ENCODE measurements around the gene COL12A1. TPM values are rescaled to one million over a fixed set of nuclear protein-coding genes. Genes with fewer than 3 reads are reported as not detected.
"Not testable (repeated sequence)": the region's sequence is repeated elsewhere in the genome, so short reads cannot be mapped to it uniquely, and the experiment has no call there.

The COL12A1 gene
- total and polyA plus RNA-seq, 2 experiments from 2014 or later: 0.39 to 6.3 TPM

- TF ChIP-seq, protein P1, sequence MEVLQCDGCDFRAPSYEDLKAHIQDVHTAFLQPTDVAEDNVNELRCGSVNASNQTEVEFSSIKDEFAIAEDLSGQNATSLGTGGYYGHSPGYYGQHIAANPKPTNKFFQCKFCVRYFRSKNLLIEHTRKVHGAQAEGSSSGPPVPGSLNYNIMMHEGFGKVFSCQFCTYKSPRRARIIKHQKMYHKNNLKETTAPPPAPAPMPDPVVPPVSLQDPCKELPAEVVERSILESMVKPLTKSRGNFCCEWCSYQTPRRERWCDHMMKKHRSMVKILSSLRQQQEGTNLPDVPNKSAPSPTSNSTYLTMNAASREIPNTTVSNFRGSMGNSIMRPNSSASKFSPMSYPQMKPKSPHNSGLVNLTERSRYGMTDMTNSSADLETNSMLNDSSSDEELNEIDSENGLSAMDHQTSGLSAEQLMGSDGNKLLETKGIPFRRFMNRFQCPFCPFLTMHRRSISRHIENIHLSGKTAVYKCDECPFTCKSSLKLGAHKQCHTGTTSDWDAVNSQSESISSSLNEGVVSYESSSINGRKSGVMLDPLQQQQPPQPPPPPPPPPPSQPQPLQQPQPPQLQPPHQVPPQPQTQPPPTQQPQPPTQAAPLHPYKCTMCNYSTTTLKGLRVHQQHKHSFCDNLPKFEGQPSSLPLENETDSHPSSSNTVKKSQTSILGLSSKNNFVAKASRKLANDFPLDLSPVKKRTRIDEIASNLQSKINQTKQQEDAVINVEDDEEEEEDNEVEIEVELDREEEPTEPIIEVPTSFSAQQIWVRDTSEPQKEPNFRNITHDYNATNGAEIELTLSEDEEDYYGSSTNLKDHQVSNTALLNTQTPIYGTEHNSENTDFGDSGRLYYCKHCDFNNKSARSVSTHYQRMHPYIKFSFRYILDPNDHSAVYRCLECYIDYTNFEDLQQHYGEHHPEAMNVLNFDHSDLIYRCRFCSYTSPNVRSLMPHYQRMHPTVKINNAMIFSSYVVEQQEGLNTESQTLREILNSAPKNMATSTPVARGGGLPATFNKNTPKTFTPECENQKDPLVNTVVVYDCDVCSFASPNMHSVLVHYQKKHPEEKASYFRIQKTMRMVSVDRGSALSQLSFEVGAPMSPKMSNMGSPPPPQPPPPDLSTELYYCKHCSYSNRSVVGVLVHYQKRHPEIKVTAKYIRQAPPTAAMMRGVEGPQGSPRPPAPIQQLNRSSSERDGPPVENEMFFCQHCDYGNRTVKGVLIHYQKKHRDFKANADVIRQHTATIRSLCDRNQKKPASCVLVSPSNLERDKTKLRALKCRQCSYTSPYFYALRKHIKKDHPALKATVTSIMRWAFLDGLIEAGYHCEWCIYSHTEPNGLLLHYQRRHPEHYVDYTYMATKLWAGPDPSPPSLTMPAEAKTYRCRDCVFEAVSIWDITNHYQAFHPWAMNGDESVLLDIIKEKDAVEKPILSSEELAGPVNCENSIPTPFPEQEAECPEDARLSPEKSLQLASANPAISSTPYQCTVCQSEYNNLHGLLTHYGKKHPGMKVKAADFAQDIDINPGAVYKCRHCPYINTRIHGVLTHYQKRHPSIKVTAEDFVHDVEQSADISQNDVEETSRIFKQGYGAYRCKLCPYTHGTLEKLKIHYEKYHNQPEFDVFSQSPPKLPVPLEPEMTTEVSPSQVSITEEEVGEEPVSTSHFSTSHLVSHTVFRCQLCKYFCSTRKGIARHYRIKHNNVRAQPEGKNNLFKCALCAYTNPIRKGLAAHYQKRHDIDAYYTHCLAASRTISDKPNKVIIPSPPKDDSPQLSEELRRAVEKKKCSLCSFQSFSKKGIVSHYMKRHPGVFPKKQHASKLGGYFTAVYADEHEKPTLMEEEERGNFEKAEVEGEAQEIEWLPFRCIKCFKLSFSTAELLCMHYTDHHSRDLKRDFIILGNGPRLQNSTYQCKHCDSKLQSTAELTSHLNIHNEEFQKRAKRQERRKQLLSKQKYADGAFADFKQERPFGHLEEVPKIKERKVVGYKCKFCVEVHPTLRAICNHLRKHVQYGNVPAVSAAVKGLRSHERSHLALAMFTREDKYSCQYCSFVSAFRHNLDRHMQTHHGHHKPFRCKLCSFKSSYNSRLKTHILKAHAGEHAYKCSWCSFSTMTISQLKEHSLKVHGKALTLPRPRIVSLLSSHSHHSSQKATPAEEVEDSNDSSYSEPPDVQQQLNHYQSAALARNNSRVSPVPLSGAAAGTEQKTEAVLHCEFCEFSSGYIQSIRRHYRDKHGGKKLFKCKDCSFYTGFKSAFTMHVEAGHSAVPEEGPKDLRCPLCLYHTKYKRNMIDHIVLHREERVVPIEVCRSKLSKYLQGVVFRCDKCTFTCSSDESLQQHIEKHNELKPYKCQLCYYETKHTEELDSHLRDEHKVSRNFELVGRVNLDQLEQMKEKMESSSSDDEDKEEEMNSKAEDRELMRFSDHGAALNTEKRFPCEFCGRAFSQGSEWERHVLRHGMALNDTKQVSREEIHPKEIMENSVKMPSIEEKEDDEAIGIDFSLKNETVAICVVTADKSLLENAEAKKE (CRISPR knock-in tag; IDR thresholded peaks at IDR 0.05): no peak
These were observed 17.5 kb downstream of the COL12A1 start (continued) for GRCh38 chr6:75188221-75188925.

GRCh38 chr6:75186581-75186980, 19.3 kb downstream of the COL12A1 start:
- not testable (repeated sequence) for H3K4me3 ChIP-seq; H3K4me3 Mint-ChIP-seq; H3K4me1 ChIP-seq (ENCODE audit: insufficient read depth); H3K36me3 Mint-ChIP-seq (ENCODE audit: low read depth); H3K79me2 ChIP-seq (replicated peaks; ENCODE audit: insufficient read depth); H2AFZ ChIP-seq; H3F3A ChIP-seq (replicated peaks; ENCODE audit: low read depth); ATAC-seq; H3K4me1 Mint-ChIP-seq; H4K20me1 ChIP-seq (replicated peaks; ENCODE audit: insufficient read depth); H3K4me2 ChIP-seq; H3K9me2 ChIP-seq (ENCODE audit: insufficient read depth); DNase-seq (ENCODE audit: low spot score); H3K27me3 Mint-ChIP-seq (ENCODE audit: insufficient read depth, low read depth, poor library complexity); H3K27ac ChIP-seq (ENCODE audit: low read depth); H3K36me3 ChIP-seq (ENCODE audit: insufficient read depth); H3K27me3 ChIP-seq (ENCODE audit: insufficient read depth); H3K9me3 Mint-ChIP-seq; H3K27ac Mint-ChIP-seq

GRCh38 chr6:75183099-75183541, 22.7 kb downstream of the COL12A1 start:
- Mint-ChIP-seq H3K4me1 (peaks cover 6% of the 10 kb centered on the region), H3K9me3 (0 out of 3 replicates have a peak, but pooled peaks cover 4% of the 10 kb centered on the region), H3K4me3 (no peak overlapping the region), H3K27me3 (ENCODE audit: insufficient read depth, low read depth, poor library complexity) (no peaks in the 10 kb centered on the region), H3K27ac (no peak overlapping the region), H3K36me3 (ENCODE audit: low read depth) (no peaks in the 10 kb centered on the region)
- peaks cover 7% of the 10 kb centered on the region; the same call in 1 of the 2 replicates for H3K4me1 ChIP-seq (ENCODE audit: insufficient read depth)
- no peak overlapping the region for H3K27ac ChIP-seq (ENCODE audit: low read depth)
- H3F3A ChIP-seq (replicated peaks; ENCODE audit: low read depth): no peaks in the 10 kb centered on the region
- no peak overlapping the region for H2AFZ ChIP-seq
- no peaks in the 10 kb centered on the region for H4K20me1 ChIP-seq (replicated peaks; ENCODE audit: insufficient read depth)
- no peak overlapping the region for H3K4me2 ChIP-seq
- H3K4me3 ChIP-seq: no peak overlapping the region
- H3K27me3 ChIP-seq (ENCODE audit: insufficient read depth): no peaks in the 10 kb centered on the region
- DNase-seq (ENCODE audit: low spot score): no peak
- no peak for ATAC-seq
- no peaks in the 10 kb centered on the region for H3K36me3 ChIP-seq (ENCODE audit: insufficient read depth)
- H3K79me2 ChIP-seq (replicated peaks; ENCODE audit: insufficient read depth): no peaks in the 10 kb centered on the region
- no peaks in the 10 kb centered on the region for H3K9me2 ChIP-seq (ENCODE audit: insufficient read depth)
- TF ChIP-seq, protein P2, sequence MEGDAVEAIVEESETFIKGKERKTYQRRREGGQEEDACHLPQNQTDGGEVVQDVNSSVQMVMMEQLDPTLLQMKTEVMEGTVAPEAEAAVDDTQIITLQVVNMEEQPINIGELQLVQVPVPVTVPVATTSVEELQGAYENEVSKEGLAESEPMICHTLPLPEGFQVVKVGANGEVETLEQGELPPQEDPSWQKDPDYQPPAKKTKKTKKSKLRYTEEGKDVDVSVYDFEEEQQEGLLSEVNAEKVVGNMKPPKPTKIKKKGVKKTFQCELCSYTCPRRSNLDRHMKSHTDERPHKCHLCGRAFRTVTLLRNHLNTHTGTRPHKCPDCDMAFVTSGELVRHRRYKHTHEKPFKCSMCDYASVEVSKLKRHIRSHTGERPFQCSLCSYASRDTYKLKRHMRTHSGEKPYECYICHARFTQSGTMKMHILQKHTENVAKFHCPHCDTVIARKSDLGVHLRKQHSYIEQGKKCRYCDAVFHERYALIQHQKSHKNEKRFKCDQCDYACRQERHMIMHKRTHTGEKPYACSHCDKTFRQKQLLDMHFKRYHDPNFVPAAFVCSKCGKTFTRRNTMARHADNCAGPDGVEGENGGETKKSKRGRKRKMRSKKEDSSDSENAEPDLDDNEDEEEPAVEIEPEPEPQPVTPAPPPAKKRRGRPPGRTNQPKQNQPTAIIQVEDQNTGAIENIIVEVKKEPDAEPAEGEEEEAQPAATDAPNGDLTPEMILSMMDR (conservative IDR thresholded peaks at IDR 0.05; ENCODE audit: low read depth in 2 of 2): no peak
- TF ChIP-seq, protein P3, sequence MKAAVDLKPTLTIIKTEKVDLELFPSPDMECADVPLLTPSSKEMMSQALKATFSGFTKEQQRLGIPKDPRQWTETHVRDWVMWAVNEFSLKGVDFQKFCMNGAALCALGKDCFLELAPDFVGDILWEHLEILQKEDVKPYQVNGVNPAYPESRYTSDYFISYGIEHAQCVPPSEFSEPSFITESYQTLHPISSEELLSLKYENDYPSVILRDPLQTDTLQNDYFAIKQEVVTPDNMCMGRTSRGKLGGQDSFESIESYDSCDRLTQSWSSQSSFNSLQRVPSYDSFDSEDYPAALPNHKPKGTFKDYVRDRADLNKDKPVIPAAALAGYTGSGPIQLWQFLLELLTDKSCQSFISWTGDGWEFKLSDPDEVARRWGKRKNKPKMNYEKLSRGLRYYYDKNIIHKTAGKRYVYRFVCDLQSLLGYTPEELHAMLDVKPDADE (IDR thresholded peaks at IDR 0.05): no peak
- TF ChIP-seq ZNF114 (CRISPR knock-in tag; IDR thresholded peaks at IDR 0.05) (no peak), CREB1 (CRISPR knock-in tag; IDR thresholded peaks at IDR 0.05; ENCODE audit: low read depth) (no peak), EZH2phosphoT487 (IDR thresholded peaks at IDR 0.05; ENCODE audit: unreplicated experiment) (no peak), NANOG (IDR thresholded peaks at IDR 0.05; ENCODE audit: borderline replicate concordance) (no peak)
